Stimulated activated CD8-positive, alpha-beta memory T cell treated with anti-CD3 and anti-CD28 coated beads, Interleukin-12 subunit alpha, Interleukin-12 subunit beta, amount 100 ng/mL, for 1 hour (primary cell): ENCODE data around the gene LY6G6D.

ENCODE experiments used
- DNase-seq: peaks from one replicate; pipeline ENCODE4 v3.0.0-alpha.2; 2020; ENCODE audit warnings: low read depth

LY6G6D gene

DNA sequence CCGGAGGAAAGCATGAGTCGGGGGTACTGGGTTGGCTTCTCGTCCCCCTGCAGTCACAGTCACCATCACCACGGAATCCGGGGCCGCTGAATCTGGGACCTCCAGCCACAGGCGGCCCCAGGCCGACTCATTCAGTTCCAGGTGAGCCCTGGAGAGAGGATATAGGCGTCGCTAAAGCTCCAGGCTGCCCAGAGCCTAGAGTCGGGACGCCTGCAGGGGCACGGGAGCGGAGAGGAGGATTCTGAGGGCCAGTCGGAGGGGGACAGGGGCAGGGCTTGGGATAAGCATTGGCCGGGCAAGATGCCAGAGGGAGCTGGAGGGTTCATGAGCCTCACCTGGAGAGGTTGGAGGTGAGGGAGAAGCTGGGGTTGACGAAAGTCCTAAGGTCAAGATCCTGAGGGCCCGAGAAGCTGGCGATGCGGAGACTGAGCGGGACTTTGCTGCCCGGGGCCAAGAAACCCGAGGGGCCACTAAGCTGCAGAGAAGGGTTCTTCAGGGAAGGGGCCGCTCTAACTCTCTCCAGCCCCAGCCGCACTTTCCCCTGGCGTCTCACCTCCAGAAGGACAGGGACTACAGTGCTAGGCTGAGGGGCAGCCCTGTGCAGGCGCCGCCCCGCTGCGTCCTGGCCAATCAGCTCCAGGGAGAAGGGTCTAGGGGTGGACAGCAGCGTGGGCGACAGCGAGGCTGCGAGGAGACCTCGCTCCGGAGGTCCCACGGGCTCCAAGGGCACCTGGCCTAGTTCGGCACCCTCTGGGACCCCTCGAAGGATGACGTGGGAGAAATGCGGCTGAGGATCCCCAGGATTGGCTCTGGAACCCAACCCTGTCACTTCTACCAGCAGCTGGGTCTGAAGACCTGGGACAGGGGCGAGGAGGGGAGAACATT is 51.0 kb downstream of the LY6G6D start:
- no peak for DNase-seq

DNA sequence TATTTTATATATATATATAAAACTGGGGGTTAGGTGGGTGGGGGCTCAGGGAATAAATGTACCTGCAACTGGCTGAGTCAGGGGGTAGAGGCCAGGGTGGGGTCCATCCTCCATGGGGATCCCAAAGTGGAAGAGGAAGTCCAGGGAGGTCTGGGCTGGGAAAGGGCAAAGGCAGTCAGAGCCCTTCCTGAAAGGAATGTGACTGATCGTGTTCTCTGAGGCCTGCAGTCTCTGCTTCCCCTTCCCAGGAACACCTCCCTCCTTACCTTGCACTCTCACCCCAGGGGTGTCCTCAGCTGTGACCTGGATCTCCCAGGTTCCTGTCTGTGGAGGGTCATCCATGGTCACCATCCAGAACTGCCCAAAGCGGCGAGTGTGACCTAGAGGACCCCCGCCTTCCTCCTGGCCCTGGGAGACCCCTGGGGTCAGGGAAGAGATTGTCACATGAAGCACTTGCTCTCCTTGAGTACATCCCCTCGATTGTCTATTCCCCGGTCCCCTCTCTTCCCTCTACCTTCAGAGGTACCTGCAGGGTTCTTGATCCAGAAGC is 52.0 kb downstream of the LY6G6D start:
- DNase-seq = no peak
